K562 (cell line): ENCODE results near the gene PEAR1. TPM values are rescaled to one million over a fixed set of nuclear protein-coding genes. Genes with fewer than 3 reads are reported as not detected.
A peak's percentile ranks its signal among the peaks of the same experiment; 100 is the strongest.

Experiments
- ARID1B ChIP-seq: fragments of 450-650 bp; IDR thresholded peaks from 2 replicates; pipeline ENCODE4 v1.6.1; 2016; ENCODE audit warnings: antibody characterized with exemption, mild to moderate bottlenecking, inconsistent platforms
- MXI1 ChIP-seq: IDR thresholded peaks from 2 replicates; pipeline ENCODE4 v1.6.1; 2011; ENCODE audit warnings: low read depth, mild to moderate bottlenecking, improper control_type of control experiment, low read length
- MYC ChIP-seq, 2 experiments: fragments of 250-450 bp in 1 of 2; sonication (Bioruptor Pico) in 1 of 2; IDR thresholded peaks; 2 replicates each; pipeline versions ENCODE4 v1.5.1 to v1.6.1; 2012 to 2021; ENCODE audit warnings: low read depth in 2 of 2, borderline replicate concordance in 1 of 2, improper control_type of control experiment in 1 of 2, low read length in 1 of 2, mild to moderate bottlenecking in 1 of 2, moderate library complexity in 1 of 2
- NCOA4 ChIP-seq: fragments of 450-650 bp; IDR thresholded peaks from 2 replicates; pipeline ENCODE4 v1.6.1; 2018; ENCODE audit warnings: mild to moderate bottlenecking; ENCODE audit not compliant: partially characterized antibody
- NCOR1 ChIP-seq: fragments of 450-650 bp; IDR thresholded peaks from 2 replicates; pipeline ENCODE4 v1.6.1; 2016; ENCODE audit warnings: mild to moderate bottlenecking, moderate library complexity
- RBM14 ChIP-seq: fragments of 200-400 bp; formaldehyde crosslinking; IDR thresholded peaks from 2 replicates; pipeline ENCODE4 v1.6.1; 2018; ENCODE audit warnings: low read depth, mild to moderate bottlenecking, low read length, moderate library complexity, borderline replicate concordance; ENCODE audit not compliant: insufficient read depth
- SAFB ChIP-seq: fragments of 200-400 bp; formaldehyde crosslinking; IDR thresholded peaks from 2 replicates; pipeline ENCODE4 v1.6.1; 2017; ENCODE audit warnings: low read depth, low read length, borderline replicate concordance
- SMAD1 ChIP-seq: fragments of 150-350 bp; IDR thresholded peaks from 2 replicates; pipeline ENCODE4 v1.6.1; 2014; ENCODE audit warnings: low read length, low read depth; ENCODE audit not compliant: partially characterized antibody
- SMAD3 ChIP-seq: fragments of 450-650 bp; formaldehyde crosslinking; conservative IDR thresholded peaks from 2 replicates; pipeline ENCODE4 v1.4.0; 2020; ENCODE audit warnings: mild to moderate bottlenecking
- SPI1 ChIP-seq: IDR thresholded peaks from 2 replicates; pipeline ENCODE4 v1.6.1; 2011; ENCODE audit warnings: low read depth, low read length, control low read depth, borderline replicate concordance
- ZC3H11A ChIP-seq: IDR thresholded peaks from 2 replicates; pipeline ENCODE4 v1.6.1; 2012; ENCODE audit warnings: low read depth, low read length, improper control_type of control experiment
- ZNF133 ChIP-seq: fragments of 250-450 bp; sonication (Bioruptor Pico); IDR thresholded peaks from 2 replicates; pipeline ENCODE4 v1.4.0; 2020; ENCODE audit warnings: mild to moderate bottlenecking
- ZNF23 ChIP-seq: fragments of 250-450 bp; sonication (Bioruptor Pico); IDR thresholded peaks from 2 replicates; pipeline ENCODE4 v1.4.0; 2020; ENCODE audit warnings: mild to moderate bottlenecking
- ZNF324 ChIP-seq: fragments of 250-450 bp; sonication (Bioruptor Pico); IDR thresholded peaks from 2 replicates; pipeline ENCODE4 v1.4.0; 2020; ENCODE audit warnings: mild to moderate bottlenecking
- polyA plus RNA-seq, 8 experiments: library from polyadenylated mRNA; depleted of rRNA in 4 of 8; stranded (reverse) in 5 of 8; unstranded in 3 of 8; fragments of >200 nt; fragmentation: Nextera tagmentation in 2 of 8; fragmentation: Illumina TruSeq in 1 of 8; extraction: Ambion mirVana in 2 of 8; extraction: Trizol in 1 of 8; gene quantifications; 2 replicates each; pipeline versions ENCODE4 v1.2.1 to v1.2.3, GENCODE V29; 2011 to 2014; ENCODE audit warnings: inconsistent platforms in 1 of 8, missing spikeins in 1 of 8
- total RNA-seq, 7 experiments: library from RNA; depleted of rRNA in 6 of 7; stranded (reverse); fragments of >200 nt in 6 of 7; fragmentation: Illumina TruSeq in 2 of 7; extraction: Trizol in 2 of 7; gene quantifications; 2 replicates each; pipeline versions ENCODE4 v1.2.1 to v1.2.3, GENCODE V29; 2011 to 2021; ENCODE audit warnings: low replicate concordance in 1 of 7
- TF ChIP-seq, protein P1 (sequence below): fragments of 250-450 bp; sonication (Bioruptor Pico); IDR thresholded peaks from 2 replicates; pipeline ENCODE4 v1.5.0; 2021
- TF ChIP-seq, protein P2 (sequence below): fragments of 450-650 bp; IDR thresholded peaks from 2 replicates; pipeline ENCODE4 v1.6.1; 2016; ENCODE audit warnings: low read depth, mild to moderate bottlenecking, moderate library complexity
- TF ChIP-seq, protein P3 (sequence below): IDR thresholded peaks from 3 replicates; pipeline ENCODE4 v1.6.1; 2011; ENCODE audit warnings: borderline replicate concordance, mild to moderate bottlenecking, moderate library complexity; ENCODE audit not compliant: insufficient read length; ENCODE audit errors: extremely low read depth
- TF ChIP-seq, protein P4 (sequence below): sonication (generic); formaldehyde crosslinking; IDR thresholded peaks from 2 replicates; pipeline ENCODE4 v1.8.0; 2022; ENCODE audit warnings: missing genetic modification reagents, mild to moderate bottlenecking, borderline replicate concordance
- TF ChIP-seq, protein P5 (sequence below): sonication (generic); formaldehyde crosslinking; IDR thresholded peaks from 2 replicates; pipeline ENCODE4 v1.8.1; 2023; ENCODE audit warnings: mild to moderate bottlenecking, missing genetic modification reagents

The PEAR1 gene
- total and polyA plus RNA-seq, 9 of the 15 experiments (the other 6 are each of a cell fraction or from before 2014, with no cell fraction given) = 0.87 to 13.9 (median 6.1) TPM

DNA sequence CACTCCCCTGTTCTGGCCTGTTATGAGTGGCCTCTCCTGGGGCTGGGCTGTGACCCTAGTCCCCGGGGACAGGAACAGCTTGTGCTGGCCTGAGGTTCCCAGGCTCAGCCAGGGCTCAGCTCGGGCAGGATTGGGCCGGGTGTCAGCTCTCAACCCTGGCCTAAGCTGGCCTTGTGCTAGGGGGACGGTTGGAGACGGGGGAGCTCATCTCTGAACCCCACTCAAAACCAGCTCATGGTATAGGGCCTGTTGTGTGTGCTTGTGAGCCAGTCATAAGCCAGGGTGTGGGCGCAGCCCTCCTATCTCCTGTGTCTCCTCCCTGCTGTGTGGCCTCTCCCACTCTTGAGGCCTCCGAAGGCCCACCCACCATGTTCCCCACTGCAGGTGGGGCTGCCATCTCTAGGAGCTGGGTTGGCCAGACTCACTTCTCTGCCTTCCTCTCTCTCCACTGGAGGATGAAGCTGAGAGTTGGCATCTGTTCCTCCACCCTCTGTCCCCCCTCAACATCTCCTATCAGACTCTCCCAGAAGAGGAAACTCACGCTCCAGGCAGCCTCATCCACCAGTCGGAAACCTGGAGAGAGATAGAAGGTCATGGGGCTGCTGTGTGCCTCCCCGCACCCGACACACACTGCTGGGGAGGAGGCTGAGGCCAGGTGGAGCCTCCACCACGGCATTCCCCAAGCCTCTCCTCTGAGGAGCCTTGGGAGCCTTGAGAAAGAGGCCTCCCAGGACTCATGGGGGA, 1.4 kb downstream of the PEAR1 start (continued):
- TF ChIP-seq, protein P1, sequence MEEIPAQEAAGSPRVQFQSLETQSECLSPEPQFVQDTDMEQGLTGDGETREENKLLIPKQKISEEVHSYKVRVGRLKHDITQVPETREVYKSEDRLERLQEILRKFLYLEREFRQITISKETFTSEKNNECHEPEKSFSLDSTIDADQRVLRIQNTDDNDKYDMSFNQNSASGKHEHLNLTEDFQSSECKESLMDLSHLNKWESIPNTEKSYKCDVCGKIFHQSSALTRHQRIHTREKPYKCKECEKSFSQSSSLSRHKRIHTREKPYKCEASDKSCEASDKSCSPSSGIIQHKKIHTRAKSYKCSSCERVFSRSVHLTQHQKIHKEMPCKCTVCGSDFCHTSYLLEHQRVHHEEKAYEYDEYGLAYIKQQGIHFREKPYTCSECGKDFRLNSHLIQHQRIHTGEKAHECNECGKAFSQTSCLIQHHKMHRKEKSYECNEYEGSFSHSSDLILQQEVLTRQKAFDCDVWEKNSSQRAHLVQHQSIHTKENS (CRISPR knock-in tag) = no peak
- TF ChIP-seq NCOR1 (peak; percentile 88), ZNF324 (CRISPR knock-in tag) (no peak), ARID1B (peak; percentile 88), ZNF23 (no peak), ZNF133 (CRISPR knock-in tag) (no peak), RBM14 (no peak), SMAD3 (CRISPR knock-in tag) (no peak), SMAD1 (no peak), ZC3H11A (no peak), MYC (IDR thresholded peaks at IDR 0.05; ENCODE audit: low read depth, low read length) (no peak), MYC (CRISPR knock-in tag; IDR thresholded peaks at IDR 0.05; ENCODE audit: borderline replicate concordance, low read depth) (no peak), SPI1 (peak; percentile 15; the same call in 1 of the 2 replicates), MXI1 (no peak), SAFB (no peak), NCOA4 (no peak)
- TF ChIP-seq, protein P2, sequence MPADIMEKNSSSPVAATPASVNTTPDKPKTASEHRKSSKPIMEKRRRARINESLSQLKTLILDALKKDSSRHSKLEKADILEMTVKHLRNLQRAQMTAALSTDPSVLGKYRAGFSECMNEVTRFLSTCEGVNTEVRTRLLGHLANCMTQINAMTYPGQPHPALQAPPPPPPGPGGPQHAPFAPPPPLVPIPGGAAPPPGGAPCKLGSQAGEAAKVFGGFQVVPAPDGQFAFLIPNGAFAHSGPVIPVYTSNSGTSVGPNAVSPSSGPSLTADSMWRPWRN = no peak
- TF ChIP-seq, protein P3, sequence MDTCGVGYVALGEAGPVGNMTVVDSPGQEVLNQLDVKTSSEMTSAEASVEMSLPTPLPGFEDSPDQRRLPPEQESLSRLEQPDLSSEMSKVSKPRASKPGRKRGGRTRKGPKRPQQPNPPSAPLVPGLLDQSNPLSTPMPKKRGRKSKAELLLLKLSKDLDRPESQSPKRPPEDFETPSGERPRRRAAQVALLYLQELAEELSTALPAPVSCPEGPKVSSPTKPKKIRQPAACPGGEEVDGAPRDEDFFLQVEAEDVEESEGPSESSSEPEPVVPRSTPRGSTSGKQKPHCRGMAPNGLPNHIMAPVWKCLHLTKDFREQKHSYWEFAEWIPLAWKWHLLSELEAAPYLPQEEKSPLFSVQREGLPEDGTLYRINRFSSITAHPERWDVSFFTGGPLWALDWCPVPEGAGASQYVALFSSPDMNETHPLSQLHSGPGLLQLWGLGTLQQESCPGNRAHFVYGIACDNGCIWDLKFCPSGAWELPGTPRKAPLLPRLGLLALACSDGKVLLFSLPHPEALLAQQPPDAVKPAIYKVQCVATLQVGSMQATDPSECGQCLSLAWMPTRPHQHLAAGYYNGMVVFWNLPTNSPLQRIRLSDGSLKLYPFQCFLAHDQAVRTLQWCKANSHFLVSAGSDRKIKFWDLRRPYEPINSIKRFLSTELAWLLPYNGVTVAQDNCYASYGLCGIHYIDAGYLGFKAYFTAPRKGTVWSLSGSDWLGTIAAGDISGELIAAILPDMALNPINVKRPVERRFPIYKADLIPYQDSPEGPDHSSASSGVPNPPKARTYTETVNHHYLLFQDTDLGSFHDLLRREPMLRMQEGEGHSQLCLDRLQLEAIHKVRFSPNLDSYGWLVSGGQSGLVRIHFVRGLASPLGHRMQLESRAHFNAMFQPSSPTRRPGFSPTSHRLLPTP = no peak
- TF ChIP-seq, protein P4, sequence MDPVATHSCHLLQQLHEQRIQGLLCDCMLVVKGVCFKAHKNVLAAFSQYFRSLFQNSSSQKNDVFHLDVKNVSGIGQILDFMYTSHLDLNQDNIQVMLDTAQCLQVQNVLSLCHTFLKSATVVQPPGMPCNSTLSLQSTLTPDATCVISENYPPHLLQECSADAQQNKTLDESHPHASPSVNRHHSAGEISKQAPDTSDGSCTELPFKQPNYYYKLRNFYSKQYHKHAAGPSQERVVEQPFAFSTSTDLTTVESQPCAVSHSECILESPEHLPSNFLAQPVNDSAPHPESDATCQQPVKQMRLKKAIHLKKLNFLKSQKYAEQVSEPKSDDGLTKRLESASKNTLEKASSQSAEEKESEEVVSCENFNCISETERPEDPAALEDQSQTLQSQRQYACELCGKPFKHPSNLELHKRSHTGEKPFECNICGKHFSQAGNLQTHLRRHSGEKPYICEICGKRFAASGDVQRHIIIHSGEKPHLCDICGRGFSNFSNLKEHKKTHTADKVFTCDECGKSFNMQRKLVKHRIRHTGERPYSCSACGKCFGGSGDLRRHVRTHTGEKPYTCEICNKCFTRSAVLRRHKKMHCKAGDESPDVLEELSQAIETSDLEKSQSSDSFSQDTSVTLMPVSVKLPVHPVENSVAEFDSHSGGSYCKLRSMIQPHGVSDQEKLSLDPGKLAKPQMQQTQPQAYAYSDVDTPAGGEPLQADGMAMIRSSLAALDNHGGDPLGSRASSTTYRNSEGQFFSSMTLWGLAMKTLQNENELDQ (CRISPR knock-in tag) = no peak
- TF ChIP-seq, protein P5, sequence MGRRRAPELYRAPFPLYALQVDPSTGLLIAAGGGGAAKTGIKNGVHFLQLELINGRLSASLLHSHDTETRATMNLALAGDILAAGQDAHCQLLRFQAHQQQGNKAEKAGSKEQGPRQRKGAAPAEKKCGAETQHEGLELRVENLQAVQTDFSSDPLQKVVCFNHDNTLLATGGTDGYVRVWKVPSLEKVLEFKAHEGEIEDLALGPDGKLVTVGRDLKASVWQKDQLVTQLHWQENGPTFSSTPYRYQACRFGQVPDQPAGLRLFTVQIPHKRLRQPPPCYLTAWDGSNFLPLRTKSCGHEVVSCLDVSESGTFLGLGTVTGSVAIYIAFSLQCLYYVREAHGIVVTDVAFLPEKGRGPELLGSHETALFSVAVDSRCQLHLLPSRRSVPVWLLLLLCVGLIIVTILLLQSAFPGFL (CRISPR knock-in tag) = no peak
